ENCODE results near the gene ZNF488. TPM values are rescaled to one million over a fixed set of nuclear protein-coding genes. Genes with fewer than 3 reads are reported as not detected.

Gene ZNF488
- polyA plus RNA-seq, 1 donor from 2014 or later: 0.85 TPM

GRCh38 chr10:47409171-47409865 lies 25.2 kb upstream of the ZNF488 start:
- Histone ChIP-seq H2AFZ (ENCODE audit: low read depth, low read length) (no peak overlapping the region), H3F3A (ENCODE audit: insufficient read depth, low read length, poor library complexity, severe bottlenecking) (no peaks in the 10 kb centered on the region), H3K79me2 (replicated peaks; ENCODE audit: insufficient read depth, low read length) (no peaks in the 10 kb centered on the region), H3K9ac (ENCODE audit: low read length) (no peak overlapping the region), H3K4me3 (ENCODE audit: low read length) (no peak overlapping the region), H3K27me3 (ENCODE audit: insufficient read depth, low read depth, low read length) (no peaks in the 10 kb centered on the region), H4K20me1 (ENCODE audit: insufficient read depth) (no peaks in the 10 kb centered on the region), H3K9me3 (ENCODE audit: low read length) (no peaks in the 10 kb centered on the region), H3K4me2 (ENCODE audit: low read length) (no peak overlapping the region), H3K9me2 (ENCODE audit: insufficient read depth, low read length) (no peaks in the 10 kb centered on the region), H3K27ac (ENCODE audit: low read length) (no peak overlapping the region), H3K36me3 (ENCODE audit: insufficient read depth, low read length) (no peaks in the 10 kb centered on the region)
- TF ChIP-seq POLR2AphosphoS5 (IDR thresholded peaks at IDR 0.05) (no peak), MXI1 (conservative IDR thresholded peaks at IDR 0.05; ENCODE audit: poor library complexity, severe bottlenecking) (no peak), EZH2 (IDR thresholded peaks at IDR 0.05; ENCODE audit: borderline replicate concordance, insufficient read depth, low read length, poor library complexity, severe bottlenecking) (no peak), CTCF (IDR thresholded peaks at IDR 0.05; ENCODE audit: poor library complexity, severe bottlenecking) (no peak), RAD21 (conservative IDR thresholded peaks at IDR 0.05) (no peak), TAF1 (IDR thresholded peaks at IDR 0.05; ENCODE audit: low read depth) (no peak), SMC3 (conservative IDR thresholded peaks at IDR 0.05; ENCODE audit: poor library complexity) (no peak)

- Histone ChIP-seq H3K79me2 (replicated peaks; ENCODE audit: insufficient read depth, low read length) (no peaks in the 10 kb centered on the region), H3F3A (ENCODE audit: insufficient read depth, low read length, poor library complexity, severe bottlenecking) (no peaks in the 10 kb centered on the region), H3K27ac (ENCODE audit: low read length) (no peak overlapping the region), H3K4me2 (ENCODE audit: low read length) (no peak overlapping the region), H4K20me1 (ENCODE audit: insufficient read depth) (no peaks in the 10 kb centered on the region), H3K36me3 (ENCODE audit: insufficient read depth, low read length) (no peaks in the 10 kb centered on the region), H3K4me3 (ENCODE audit: low read length) (no peak overlapping the region), H2AFZ (ENCODE audit: low read depth, low read length) (no peak overlapping the region), H3K9ac (ENCODE audit: low read length) (no peak overlapping the region), H3K27me3 (ENCODE audit: insufficient read depth, low read depth, low read length) (no peaks in the 10 kb centered on the region), H3K9me3 (ENCODE audit: low read length) (no peaks in the 10 kb centered on the region), H3K9me2 (ENCODE audit: insufficient read depth, low read length) (no peaks in the 10 kb centered on the region)
- TF ChIP-seq MXI1 (conservative IDR thresholded peaks at IDR 0.05; ENCODE audit: poor library complexity, severe bottlenecking) (no peak), CTCF (IDR thresholded peaks at IDR 0.05; ENCODE audit: poor library complexity, severe bottlenecking) (no peak), POLR2AphosphoS5 (IDR thresholded peaks at IDR 0.05) (no peak), SMC3 (conservative IDR thresholded peaks at IDR 0.05; ENCODE audit: poor library complexity) (no peak), EP300 (conservative IDR thresholded peaks at IDR 0.05; ENCODE audit: poor library complexity, severe bottlenecking) (no peak), REST (IDR thresholded peaks at IDR 0.05; ENCODE audit: borderline replicate concordance) (no peak), EZH2 (IDR thresholded peaks at IDR 0.05; ENCODE audit: borderline replicate concordance, insufficient read depth, low read length, poor library complexity, severe bottlenecking) (no peak)
These were observed 24.5 kb upstream of the ZNF488 start for GRCh38 chr10:47408606-47409005.

All from neural cell (in vitro differentiated cells).